MM.1S (cell line): ENCODE measurements around the gene BIRC7.

Experiments
- EZH2 ChIP-seq: fragments of 300-600 bp; sonication (generic); optimal IDR thresholded peaks from 2 replicates; pipeline ENCODE3; 2017; ENCODE audit warnings: low read depth, mild to moderate bottlenecking, antibody characterized with exemption, low read length, mixed read lengths
- EZH2phosphoT487 ChIP-seq: fragments of 300-600 bp; sonication (generic); IDR thresholded peaks from 2 replicates; pipeline ENCODE4 v1.6.1; 2018; ENCODE audit warnings: antibody characterized with exemption, low read length
- TF ChIP-seq, protein P1 (sequence below): fragments of 300-600 bp; sonication (generic); IDR thresholded peaks from 2 replicates; pipeline ENCODE4 v1.5.1; 2016; ENCODE audit warnings: antibody characterized with exemption, low read length, mixed read lengths

DNA sequence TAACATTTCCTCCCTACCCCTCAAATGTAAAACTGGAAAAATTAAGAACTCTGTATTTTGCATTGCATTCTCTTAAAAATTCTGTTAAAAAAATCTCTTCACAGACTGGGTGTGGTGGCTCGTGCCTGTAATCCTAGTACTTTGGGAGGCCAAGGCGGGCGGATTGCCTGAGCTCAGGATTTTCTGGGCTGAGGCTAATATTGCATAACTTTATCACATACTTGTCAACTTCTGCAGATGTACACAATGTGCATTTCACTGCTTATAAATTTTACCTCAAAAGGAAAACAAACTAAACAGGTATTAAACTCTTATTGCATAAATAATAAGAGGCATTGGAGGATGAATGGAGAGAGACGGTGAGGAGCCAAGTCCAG, 40.9 kb upstream of the BIRC7 start:
- TF ChIP-seq, protein P1, sequence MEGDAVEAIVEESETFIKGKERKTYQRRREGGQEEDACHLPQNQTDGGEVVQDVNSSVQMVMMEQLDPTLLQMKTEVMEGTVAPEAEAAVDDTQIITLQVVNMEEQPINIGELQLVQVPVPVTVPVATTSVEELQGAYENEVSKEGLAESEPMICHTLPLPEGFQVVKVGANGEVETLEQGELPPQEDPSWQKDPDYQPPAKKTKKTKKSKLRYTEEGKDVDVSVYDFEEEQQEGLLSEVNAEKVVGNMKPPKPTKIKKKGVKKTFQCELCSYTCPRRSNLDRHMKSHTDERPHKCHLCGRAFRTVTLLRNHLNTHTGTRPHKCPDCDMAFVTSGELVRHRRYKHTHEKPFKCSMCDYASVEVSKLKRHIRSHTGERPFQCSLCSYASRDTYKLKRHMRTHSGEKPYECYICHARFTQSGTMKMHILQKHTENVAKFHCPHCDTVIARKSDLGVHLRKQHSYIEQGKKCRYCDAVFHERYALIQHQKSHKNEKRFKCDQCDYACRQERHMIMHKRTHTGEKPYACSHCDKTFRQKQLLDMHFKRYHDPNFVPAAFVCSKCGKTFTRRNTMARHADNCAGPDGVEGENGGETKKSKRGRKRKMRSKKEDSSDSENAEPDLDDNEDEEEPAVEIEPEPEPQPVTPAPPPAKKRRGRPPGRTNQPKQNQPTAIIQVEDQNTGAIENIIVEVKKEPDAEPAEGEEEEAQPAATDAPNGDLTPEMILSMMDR: no peak
- TF ChIP-seq EZH2phosphoT487: no peak
- TF ChIP-seq EZH2: no peak
